H1 (cell line): Measurements from ENCODE around the gene PANX3. TPM values are rescaled to one million over a fixed set of nuclear protein-coding genes. Genes with fewer than 3 reads are reported as not detected.

Experiments used
- BCL11A ChIP-seq, 2 experiments: IDR thresholded peaks; one replicate each; pipeline ENCODE4 v1.6.1; 2011; ENCODE audit warnings: low read depth in 2 of 2, low read length in 2 of 2, mild to moderate bottlenecking in 2 of 2
- CHD1 ChIP-seq: IDR thresholded peaks from 2 replicates; pipeline ENCODE4 v1.6.1; 2012; ENCODE audit warnings: low read depth, low read length, improper control_type of control experiment
- KDM5A ChIP-seq: fragments of 200-600 bp; IDR thresholded peaks from 2 replicates; pipeline ENCODE4 v1.7.1; 2012; ENCODE audit warnings: mild to moderate bottlenecking, low read length, inconsistent platforms, mixed read lengths
- NRF1 ChIP-seq: IDR thresholded peaks from 2 replicates; pipeline ENCODE4 v1.6.1; 2011; ENCODE audit warnings: mild to moderate bottlenecking, low read depth, low read length, improper control_type of control experiment
- POLR2A ChIP-seq, 2 experiments: IDR thresholded peaks; 1 replicate in 1 of 2; 2 replicates in 1 of 2; pipeline ENCODE4 v1.6.1; 2011; ENCODE audit warnings: low read depth in 2 of 2, low read length in 2 of 2, mild to moderate bottlenecking in 2 of 2; ENCODE audit errors: control extremely low read depth in 1 of 2
- RNF2 ChIP-seq: fragments of 200-900, 300-1000 bp; sonication (generic); IDR thresholded peaks from 2 replicates; pipeline ENCODE4 v1.7.1; 2016; ENCODE audit warnings: borderline replicate concordance, low read depth, mild to moderate bottlenecking, antibody characterized with exemption, low read length; ENCODE audit not compliant: poor library complexity, severe bottlenecking; ENCODE audit errors: missing control alignments
- SIRT6 ChIP-seq: IDR thresholded peaks from one replicate; pipeline ENCODE4 v1.7.1; 2012; ENCODE audit warnings: low read length, inconsistent platforms
- TCF12 ChIP-seq: IDR thresholded peaks from 2 replicates; pipeline ENCODE4 v1.6.1; 2011; ENCODE audit warnings: low read depth, mild to moderate bottlenecking, low read length
- polyA plus RNA-seq, 7 experiments: library from polyadenylated mRNA; depleted of rRNA in 3 of 7; stranded (reverse) in 5 of 7; unstranded in 2 of 7; fragments of >200 nt in 5 of 7; fragments of 200-250 nt in 2 of 7; gene quantifications; 1 replicate in 5 of 7; 2 replicates in 1 of 7; 4 replicates in 1 of 7; pipeline versions ENCODE4 v1.2.1 to v1.2.3, GENCODE V29; 2011 to 2013; ENCODE audit warnings: missing spikeins in 2 of 7, mixed read lengths in 2 of 7
- total RNA-seq: library from RNA; stranded (reverse); fragmentation: NEBNext Ultra II Directional; extraction: Animal tissue kit (Norgen Biotek cat#: 25700); gene quantifications from 2 replicates; pipeline ENCODE4 v1.2.1, GENCODE V29; 2021

PANX3 gene
- total and polyA plus RNA-seq, 2 of the 8 experiments (the other 6 are each of a cell fraction or from before 2014, with no cell fraction given), result not detected

GRCh38 chr11:124581817-124582216 is 29.4 kb upstream of the PANX3 start (continued):
- no peak for TF ChIP-seq RNF2
- TF ChIP-seq TCF12, result no peak
- no peak for TF ChIP-seq BCL11A (IDR thresholded peaks at IDR 0.05; ENCODE audit: low read depth in 2 of 2, low read length in 2 of 2)
- no peak for TF ChIP-seq KDM5A
- TF ChIP-seq CHD1, result no peak
- TF ChIP-seq SIRT6, result no peak
- TF ChIP-seq POLR2A (IDR thresholded peaks at IDR 0.05; ENCODE audit: control extremely low read depth in 1 of 2, low read depth in 2 of 2, low read length in 2 of 2), result no peak
- TF ChIP-seq NRF1, result no peak
